Astrocyte of the spinal cord (primary cell): ENCODE measurements around the gene GFER.
"Not testable (repeated sequence)": the region's sequence is repeated elsewhere in the genome, so short reads cannot be mapped to it uniquely, and the experiment has no call there.

ENCODE experiments used
- DNase-seq: peaks from one replicate; pipeline ENCODE4 v3.0.0; 2011; ENCODE audit warnings: low read depth, low spot score
- H3K4me3 ChIP-seq: 2 replicates; pipeline ENCODE4 v1.5.1; 2011; ENCODE audit warnings: low read depth, mild to moderate bottlenecking, low read length, moderate library complexity
- in situ Hi-C: cut with HindIII; loops from 2 replicates; pipeline ENCODE4 v1.10.0; 2017; ENCODE audit warnings: low sequenced_read_pairs
- TF ChIP-seq, protein P1 (sequence below): IDR thresholded peaks from 2 replicates; pipeline ENCODE4 v1.5.1; 2012; ENCODE audit warnings: low read depth, mild to moderate bottlenecking, low read length, inconsistent platforms

GFER gene

GRCh38 chr16:2031081-2031577 lies 47.1 kb downstream of the GFER start:
- in situ Hi-C loops: no loop called here
- TF ChIP-seq, protein P1, sequence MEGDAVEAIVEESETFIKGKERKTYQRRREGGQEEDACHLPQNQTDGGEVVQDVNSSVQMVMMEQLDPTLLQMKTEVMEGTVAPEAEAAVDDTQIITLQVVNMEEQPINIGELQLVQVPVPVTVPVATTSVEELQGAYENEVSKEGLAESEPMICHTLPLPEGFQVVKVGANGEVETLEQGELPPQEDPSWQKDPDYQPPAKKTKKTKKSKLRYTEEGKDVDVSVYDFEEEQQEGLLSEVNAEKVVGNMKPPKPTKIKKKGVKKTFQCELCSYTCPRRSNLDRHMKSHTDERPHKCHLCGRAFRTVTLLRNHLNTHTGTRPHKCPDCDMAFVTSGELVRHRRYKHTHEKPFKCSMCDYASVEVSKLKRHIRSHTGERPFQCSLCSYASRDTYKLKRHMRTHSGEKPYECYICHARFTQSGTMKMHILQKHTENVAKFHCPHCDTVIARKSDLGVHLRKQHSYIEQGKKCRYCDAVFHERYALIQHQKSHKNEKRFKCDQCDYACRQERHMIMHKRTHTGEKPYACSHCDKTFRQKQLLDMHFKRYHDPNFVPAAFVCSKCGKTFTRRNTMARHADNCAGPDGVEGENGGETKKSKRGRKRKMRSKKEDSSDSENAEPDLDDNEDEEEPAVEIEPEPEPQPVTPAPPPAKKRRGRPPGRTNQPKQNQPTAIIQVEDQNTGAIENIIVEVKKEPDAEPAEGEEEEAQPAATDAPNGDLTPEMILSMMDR: no peak
- H3K4me3 ChIP-seq: no peak overlapping the region
- DNase-seq: no peak

DNA sequence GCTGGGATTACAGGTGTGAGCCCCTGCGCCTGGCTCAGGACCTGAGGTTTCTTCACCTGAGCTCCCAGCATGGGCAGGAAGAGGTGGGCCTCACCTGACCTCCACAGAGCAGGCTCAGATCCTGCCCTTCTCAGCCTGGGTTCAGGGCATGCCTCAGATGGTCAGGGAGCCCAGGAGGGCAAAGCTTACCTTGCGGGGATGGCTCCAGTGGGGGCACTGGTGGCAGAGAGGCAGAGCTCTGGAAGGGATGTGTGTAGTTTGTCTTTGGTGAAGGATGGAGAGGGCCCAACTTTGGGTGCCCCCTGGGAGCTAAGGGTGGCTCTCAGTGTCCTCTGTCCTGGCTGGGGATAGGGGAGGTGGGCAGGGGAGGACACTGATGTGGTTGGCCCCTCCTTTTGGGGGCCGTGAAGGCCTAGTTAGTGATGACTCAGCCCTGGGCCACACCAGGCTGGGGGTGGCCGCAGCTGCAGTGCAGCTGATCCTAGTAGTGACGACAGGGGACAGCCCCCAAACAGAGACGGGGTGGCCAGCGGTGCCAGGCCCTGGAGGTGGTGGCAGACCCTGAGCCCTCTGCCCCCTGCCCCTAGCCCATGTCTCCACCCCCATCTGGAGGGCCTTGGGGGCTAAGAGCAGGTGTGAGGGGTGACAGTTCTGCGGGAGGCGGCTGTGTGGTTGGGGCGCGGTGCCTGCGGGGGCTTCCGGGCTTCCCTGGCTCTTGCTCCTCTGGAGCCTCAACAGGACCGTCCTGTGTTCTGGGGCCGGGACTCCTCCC lies 48.5 kb downstream of the GFER start:
- DNase-seq: no peak
- TF ChIP-seq, protein P1: no peak
- no peak overlapping the region for H3K4me3 ChIP-seq
- in situ Hi-C loops: no loop called here

- H3K4me3 ChIP-seq: peak overlapping the region; percentile 28
- DNase-seq: peak; percentile 66
- in situ Hi-C loops: no loop called here
- TF ChIP-seq, protein P1: no peak
Measured at GRCh38 chr16:2033057-2033908, 49.3 kb downstream of the GFER start.

DNA sequence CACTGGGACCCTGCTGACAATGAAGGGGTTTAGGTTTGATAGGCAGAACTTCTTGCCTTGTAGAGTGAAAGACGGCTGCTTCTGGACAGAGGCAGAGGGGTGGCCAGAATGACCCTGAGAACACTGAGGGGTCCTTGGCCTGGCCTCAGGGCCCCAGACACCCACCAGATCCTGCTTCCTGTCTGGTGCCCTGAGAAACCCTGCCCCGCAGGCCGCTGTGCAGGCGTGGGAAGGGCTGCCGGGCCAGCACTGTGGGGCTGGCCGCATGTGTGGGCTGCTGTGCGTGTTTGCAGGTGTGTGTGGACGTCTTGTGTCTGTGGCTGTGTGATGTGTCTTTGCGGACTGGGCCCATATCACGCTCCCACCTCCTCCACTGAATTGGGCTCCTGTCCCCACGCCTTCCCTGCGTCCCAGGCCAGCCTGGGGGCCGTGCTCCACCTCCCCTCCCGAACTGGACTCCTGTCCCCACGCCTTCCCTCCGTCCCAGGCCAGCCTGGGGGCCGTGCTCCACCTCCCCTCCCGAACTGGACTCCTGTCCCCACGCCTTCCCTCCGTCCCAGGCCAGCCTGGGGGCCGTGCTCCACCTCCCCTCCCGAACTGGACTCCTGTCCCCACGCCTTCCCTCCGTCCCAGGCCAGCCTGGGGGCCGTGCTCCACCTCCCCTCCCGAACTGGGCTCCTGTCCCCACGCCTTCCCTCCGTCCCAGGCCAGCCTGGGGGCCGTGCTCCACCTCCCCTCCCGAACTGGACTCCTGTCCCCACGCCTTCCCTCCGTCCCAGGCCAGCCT lies 50.1 kb downstream of the GFER start:
- peak overlapping the region; percentile 28 for H3K4me3 ChIP-seq
- in situ Hi-C loops: not testable (repeated sequence)

GRCh38 chr16:2034696-2035430 lies 50.9 kb downstream of the GFER start:
- H3K4me3 ChIP-seq: no peak overlapping the region
- DNase-seq: no peak
- TF ChIP-seq, protein P1: no peak
- in situ Hi-C loops: no loop called here

More for the DNA sequence above, 50.1 kb downstream of the GFER start:
- DNase-seq: peak; percentile 22

GRCh38 chr16:2035431-2036199 lies 51.6 kb downstream of the GFER start:
- TF ChIP-seq, protein P1: no peak
- DNase-seq: peak; percentile 93
- in situ Hi-C loops: no loop called here
- no peak overlapping the region for H3K4me3 ChIP-seq
